ENCODE measurements around the gene HNF4A.

Gene HNF4A

GRCh38 chr20:44480097-44480496, 124.6 kb downstream of the HNF4A start:
- TF ChIP-seq ZNF384 (IDR thresholded peaks at IDR 0.05) (no peak), FOXK2 (IDR thresholded peaks at IDR 0.05) (no peak), SP1 (IDR thresholded peaks at IDR 0.05) (no peak), NFRKB (IDR thresholded peaks at IDR 0.05) (no peak), SUZ12 (IDR thresholded peaks at IDR 0.05) (no peak), TARDBP (IDR thresholded peaks at IDR 0.05) (no peak), L3MBTL2 (conservative IDR thresholded peaks at IDR 0.05) (no peak), BHLHE40 (IDR thresholded peaks at IDR 0.05; ENCODE audit: borderline replicate concordance) (no peak), LEF1 (IDR thresholded peaks at IDR 0.05; ENCODE audit: borderline replicate concordance) (no peak), FOXM1 (IDR thresholded peaks at IDR 0.05; ENCODE audit: borderline replicate concordance) (no peak)
- ChIA-PET CTCF (no interaction called here), POLR2A (interaction anchor here (0.6 kb wide), 1 partner anchor 11 kb away, joined by 3 read pairs; no protein-coding TSS in a partner anchor)
- DNase-seq (ENCODE audit: extremely low spot score): no peak

DNA sequence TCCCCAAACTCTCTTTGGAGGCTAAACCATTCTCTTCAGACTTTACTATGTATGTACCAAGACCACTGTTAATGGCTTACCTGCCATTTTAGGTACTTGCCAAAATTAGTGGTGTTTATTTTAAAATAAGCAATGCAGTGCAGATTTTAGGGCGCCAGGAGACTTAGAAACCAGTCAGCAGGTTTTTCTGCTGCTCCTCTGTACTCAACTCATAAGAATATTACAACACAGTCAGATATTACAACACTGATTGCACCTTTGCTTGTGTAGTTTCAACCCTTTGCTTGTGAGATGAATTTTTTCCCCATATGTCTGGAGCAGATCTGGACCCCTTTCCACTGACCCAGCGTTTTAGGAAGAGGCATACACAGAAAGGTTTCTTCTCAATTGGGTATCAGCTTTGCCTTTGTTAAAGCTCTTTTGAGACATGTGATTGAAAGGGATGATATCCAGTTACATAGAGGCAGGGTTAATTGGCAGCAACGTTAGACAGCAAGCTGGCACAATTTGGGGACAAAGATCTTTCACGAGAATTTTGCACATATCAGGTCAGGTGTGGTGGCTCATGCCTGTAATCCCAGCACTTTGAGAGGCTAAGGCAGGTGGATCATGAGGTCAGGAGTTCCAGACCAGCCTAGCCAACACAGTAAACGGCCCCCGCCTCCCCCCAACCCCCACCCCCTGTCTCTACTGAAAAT, 126.4 kb downstream of the HNF4A start:
- ChIA-PET POLR2A (no interaction called here), CTCF (no interaction called here)
- no peak for TF ChIP-seq CTBP1 (IDR thresholded peaks at IDR 0.05; ENCODE audit: borderline replicate concordance)
- TF ChIP-seq HDGF (IDR thresholded peaks at IDR 0.05; ENCODE audit: borderline replicate concordance): no peak
- no peak for TF ChIP-seq PKNOX1 (IDR thresholded peaks at IDR 0.05)
- TF ChIP-seq NFRKB (IDR thresholded peaks at IDR 0.05): no peak
- no peak for TF ChIP-seq FOXK2 (IDR thresholded peaks at IDR 0.05)
- TF ChIP-seq ARNT (IDR thresholded peaks at IDR 0.05): no peak
- TF ChIP-seq BHLHE40 (IDR thresholded peaks at IDR 0.05; ENCODE audit: borderline replicate concordance): no peak
- TF ChIP-seq SUZ12 (IDR thresholded peaks at IDR 0.05): no peak
- no peak for TF ChIP-seq ELF4 (IDR thresholded peaks at IDR 0.05)
- TF ChIP-seq FOXM1 (IDR thresholded peaks at IDR 0.05; ENCODE audit: borderline replicate concordance): no peak
- TF ChIP-seq FOXA1 (IDR thresholded peaks at IDR 0.05): no peak
- DNase-seq (ENCODE audit: extremely low spot score): no peak

- POLR2A ChIA-PET: no interaction called here
- no peak for TF ChIP-seq FOXM1 (IDR thresholded peaks at IDR 0.05; ENCODE audit: borderline replicate concordance)
- TF ChIP-seq LEF1 (IDR thresholded peaks at IDR 0.05; ENCODE audit: borderline replicate concordance): no peak
- TF ChIP-seq SP1 (IDR thresholded peaks at IDR 0.05): no peak
- TF ChIP-seq PKNOX1 (IDR thresholded peaks at IDR 0.05): no peak
- no peak for TF ChIP-seq TARDBP (IDR thresholded peaks at IDR 0.05)
- no peak for TF ChIP-seq NFRKB (IDR thresholded peaks at IDR 0.05)
- no peak for TF ChIP-seq CTBP1 (IDR thresholded peaks at IDR 0.05; ENCODE audit: borderline replicate concordance)
- no peak for TF ChIP-seq FOXA1 (IDR thresholded peaks at IDR 0.05)
- TF ChIP-seq ELF4 (IDR thresholded peaks at IDR 0.05): no peak
- DNase-seq (ENCODE audit: extremely low spot score): no peak
- CTCF ChIA-PET: interaction anchor here (0.7 kb wide), 1 partner anchor 8 kb away, joined by 3 read pairs; no protein-coding TSS in a partner anchor
Measured at GRCh38 chr20:44483112-44483511, 127.6 kb downstream of the HNF4A start.
